NB4 (cell line): ENCODE results near the gene KLF12.

Experiments
- DNase-seq: peaks from one replicate; pipeline ENCODE4 v3.0.0; 2010; ENCODE audit warnings: low read depth
- H3K4me3 ChIP-seq: one replicate; pipeline ENCODE4 v1.5.1; 2011; ENCODE audit warnings: mild to moderate bottlenecking, low read depth, low read length, moderate library complexity
- CTCF ChIP-seq: IDR thresholded peaks from one replicate; pipeline ENCODE4 v1.5.1; 2012; ENCODE audit warnings: low read depth, low read length
- MAX ChIP-seq: IDR thresholded peaks from 2 replicates; pipeline ENCODE4 v1.6.1; 2011; ENCODE audit warnings: low read depth, low read length
- MYC ChIP-seq: IDR thresholded peaks from 2 replicates; pipeline ENCODE4 v1.6.1; 2011; ENCODE audit warnings: low read depth, low read length
- POLR2A ChIP-seq: IDR thresholded peaks from 2 replicates; pipeline ENCODE4 v1.6.1; 2011; ENCODE audit warnings: mild to moderate bottlenecking; ENCODE audit not compliant: insufficient read length; ENCODE audit errors: extremely low read depth

KLF12 gene

GRCh38 chr13:74142257-74142656, 8.1 kb upstream of the KLF12 start:
- H3K4me3 ChIP-seq, result no peak overlapping the region
- no peak for DNase-seq
- TF ChIP-seq MAX (no peak), CTCF (no peak), MYC (no peak)

GRCh38 chr13:74138241-74138640, 4.0 kb upstream of the KLF12 start:
- H3K4me3 ChIP-seq, result no peak overlapping the region
- TF ChIP-seq CTCF, result no peak
- TF ChIP-seq MYC, result no peak
- TF ChIP-seq MAX, result no peak
- no peak for TF ChIP-seq POLR2A

GRCh38 chr13:74136084-74136658, 2.0 kb upstream of the KLF12 start:
- DNase-seq, result no peak
- TF ChIP-seq POLR2A (no peak), CTCF (no peak), MYC (no peak), MAX (no peak)
- no peak overlapping the region for H3K4me3 ChIP-seq

More at GRCh38 chr13:74138241-74138640, 4.0 kb upstream of the KLF12 start:
- no peak for DNase-seq

GRCh38 chr13:74135326-74136083, 1.3 kb upstream of the KLF12 start:
- no peak for TF ChIP-seq MYC
- TF ChIP-seq MAX, result no peak
- TF ChIP-seq POLR2A, result no peak
- no peak for TF ChIP-seq CTCF
- DNase-seq, result peak; percentile 22

GRCh38 chr13:74134777-74135325, 647 bp upstream of the KLF12 start:
- no peak for DNase-seq
- no peak for TF ChIP-seq POLR2A
- TF ChIP-seq MYC, result no peak
- no peak for TF ChIP-seq MAX
- no peak for TF ChIP-seq CTCF

More at GRCh38 chr13:74135326-74136083, 1.3 kb upstream of the KLF12 start:
- no peak overlapping the region for H3K4me3 ChIP-seq

More at GRCh38 chr13:74134777-74135325, 647 bp upstream of the KLF12 start:
- H3K4me3 ChIP-seq, result no peak overlapping the region
